ENCODE measurements around the gene OSBPL10.

OSBPL10 gene

GRCh38 chr3:31955581-31955980, 25.5 kb downstream of the OSBPL10 start:
- DNase-seq, result no peak

GRCh38 chr3:31953636-31954035, 27.4 kb downstream of the OSBPL10 start:
- no peak for DNase-seq

- DNase-seq, result no peak
These were observed 28.0 kb downstream of the OSBPL10 start for GRCh38 chr3:31953091-31953490.

GRCh38 chr3:31952205-31952604, 28.9 kb downstream of the OSBPL10 start:
- DNase-seq, result no peak

GRCh38 chr3:31948280-31948679, 32.8 kb downstream of the OSBPL10 start:
- DNase-seq, result no peak

GRCh38 chr3:31947671-31948091, 33.4 kb downstream of the OSBPL10 start:
- DNase-seq, result no peak

GRCh38 chr3:31947162-31947561, 33.9 kb downstream of the OSBPL10 start:
- no peak for DNase-seq

GRCh38 chr3:31946484-31947081, 34.5 kb downstream of the OSBPL10 start:
- no peak for DNase-seq

- DNase-seq, result no peak
These were observed 35.4 kb downstream of the OSBPL10 start for GRCh38 chr3:31945738-31946052.

- no peak for DNase-seq
These were observed 38.0 kb downstream of the OSBPL10 start for GRCh38 chr3:31943041-31943440.

- DNase-seq, result no peak
These were observed 38.6 kb downstream of the OSBPL10 start for GRCh38 chr3:31942446-31942845.

- no peak for DNase-seq
These were observed 43.8 kb downstream of the OSBPL10 start for GRCh38 chr3:31937225-31937624.

- DNase-seq, result no peak
These were observed 44.5 kb downstream of the OSBPL10 start for GRCh38 chr3:31936420-31937060.

- no peak for DNase-seq
These were observed 46.2 kb downstream of the OSBPL10 start for GRCh38 chr3:31934866-31935265.

GRCh38 chr3:31934018-31934417, 47.0 kb downstream of the OSBPL10 start:
- DNase-seq, result no peak

- no peak for DNase-seq
These were observed 48.1 kb downstream of the OSBPL10 start for GRCh38 chr3:31932990-31933389.

- peak; percentile 41 for DNase-seq
These were observed 51.1 kb downstream of the OSBPL10 start for GRCh38 chr3:31929826-31930502.

GRCh38 chr3:31927811-31928210, 53.3 kb downstream of the OSBPL10 start:
- DNase-seq, result no peak

GRCh38 chr3:31926543-31926942, 54.5 kb downstream of the OSBPL10 start:
- no peak for DNase-seq

- no peak for DNase-seq
These were observed 55.8 kb downstream of the OSBPL10 start for GRCh38 chr3:31925271-31925630.

- DNase-seq, result no peak
These were observed 56.3 kb downstream of the OSBPL10 start for GRCh38 chr3:31924610-31925270.

GRCh38 chr3:31922962-31923361, 58.1 kb downstream of the OSBPL10 start:
- peak; percentile 1 for DNase-seq

- DNase-seq, result no peak
These were observed 59.2 kb downstream of the OSBPL10 start for GRCh38 chr3:31921837-31922236.

GRCh38 chr3:31920310-31920709, 60.8 kb downstream of the OSBPL10 start:
- DNase-seq, result no peak
